Dermis blood vessel endothelial cell (primary cell): ENCODE data around the gene PLAC9. TPM values are rescaled to one million over a fixed set of nuclear protein-coding genes. Genes with fewer than 3 reads are reported as not detected.

Source experiments
- DNase-seq: peaks from one replicate; pipeline ENCODE4 v3.0.0; 2010
- total RNA-seq: library from RNA; depleted of rRNA; stranded (reverse); fragments of >200 nt; gene quantifications from 2 replicates; pipeline ENCODE4 v1.2.3, GENCODE V29; 2014

PLAC9 gene
- total RNA-seq, 1 donor from 2014 or later, result 0.68 TPM

DNA sequence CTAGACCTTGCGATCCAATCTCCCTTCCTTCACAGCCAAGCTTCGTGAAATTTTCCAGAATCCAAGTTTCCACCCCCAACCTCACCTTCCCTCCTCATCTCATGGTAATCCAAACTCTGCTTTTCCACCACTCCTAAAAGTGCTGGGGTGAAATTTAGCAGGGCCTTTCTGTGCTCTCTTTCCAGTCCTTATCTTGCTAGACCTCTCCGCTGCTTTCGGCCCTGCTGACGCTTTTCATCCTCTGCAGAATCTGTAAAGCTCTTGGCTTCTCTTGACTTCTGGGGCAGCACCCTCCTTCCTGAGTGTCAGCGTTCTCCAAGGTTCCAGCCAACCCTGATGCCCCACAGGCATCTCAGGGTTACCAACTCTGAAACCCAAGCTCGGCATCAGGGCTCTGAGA, 7.7 kb downstream of the PLAC9 start:
- no peak for DNase-seq

DNA sequence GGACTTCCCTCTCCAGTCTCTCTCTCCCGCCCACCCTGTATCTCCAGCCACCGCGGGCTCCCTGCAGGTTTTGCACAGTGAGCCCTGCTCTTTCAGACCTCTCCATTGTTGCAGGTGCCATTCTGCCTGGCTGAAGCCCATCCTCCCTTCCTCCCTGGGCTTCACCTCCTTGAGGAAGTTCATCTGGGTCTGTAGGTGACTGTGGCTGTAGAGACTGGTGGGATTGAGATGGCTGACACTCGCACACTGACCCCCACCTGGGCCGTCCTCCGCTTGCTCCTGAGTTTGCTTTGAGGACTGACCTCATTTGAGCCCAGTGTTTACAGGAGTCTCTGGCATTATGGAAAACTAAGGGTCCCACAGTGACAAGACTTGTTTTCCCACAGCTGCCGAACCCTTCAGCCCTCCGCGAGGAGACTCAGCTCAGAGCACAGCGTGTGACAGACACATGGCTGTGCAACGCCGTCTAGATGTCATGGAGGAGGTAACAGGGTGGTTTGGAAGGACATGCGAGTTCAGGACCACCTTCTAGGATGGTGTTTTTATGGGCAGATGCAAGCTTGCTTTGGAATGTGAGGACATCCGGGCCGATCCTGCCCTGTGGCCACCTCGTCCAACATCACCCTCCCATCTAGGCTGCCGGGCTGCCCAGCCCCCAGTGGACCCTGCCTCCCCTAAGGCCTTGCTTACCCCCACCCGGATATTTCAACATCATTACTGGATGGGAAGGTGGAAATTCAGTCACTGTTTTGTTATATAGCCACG, 9.3 kb downstream of the PLAC9 start:
- no peak for DNase-seq

DNA sequence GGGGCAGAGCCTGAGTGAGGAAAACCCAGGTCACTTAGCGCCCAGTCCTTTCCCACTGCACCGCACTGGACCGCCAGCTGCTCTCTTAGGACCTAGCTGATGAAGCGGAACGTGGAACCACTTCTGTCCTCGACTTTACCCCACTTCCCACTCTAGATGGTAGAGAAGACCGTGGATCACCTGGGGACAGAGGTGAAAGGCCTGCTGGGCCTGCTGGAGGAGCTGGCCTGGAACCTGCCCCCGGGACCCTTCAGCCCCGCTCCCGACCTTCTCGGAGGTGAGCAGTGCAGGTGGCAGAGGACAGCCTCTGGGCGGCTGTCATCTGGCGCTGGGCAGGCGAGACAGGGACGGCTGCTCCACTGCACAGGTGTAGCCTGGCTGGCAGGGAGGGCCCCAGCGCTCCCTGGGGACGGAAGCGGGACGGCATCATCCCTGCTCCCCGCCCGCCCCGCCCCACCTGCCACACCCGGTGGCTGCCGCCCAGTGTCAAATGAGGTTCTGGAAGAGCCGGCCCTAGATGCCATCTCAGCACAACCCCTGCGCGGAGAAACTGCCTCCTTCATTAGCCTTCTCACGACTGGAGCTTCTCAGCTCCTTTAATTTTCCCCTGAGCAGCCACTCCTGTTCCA, 11.7 kb downstream of the PLAC9 start:
- DNase-seq, result peak; percentile 25

DNA sequence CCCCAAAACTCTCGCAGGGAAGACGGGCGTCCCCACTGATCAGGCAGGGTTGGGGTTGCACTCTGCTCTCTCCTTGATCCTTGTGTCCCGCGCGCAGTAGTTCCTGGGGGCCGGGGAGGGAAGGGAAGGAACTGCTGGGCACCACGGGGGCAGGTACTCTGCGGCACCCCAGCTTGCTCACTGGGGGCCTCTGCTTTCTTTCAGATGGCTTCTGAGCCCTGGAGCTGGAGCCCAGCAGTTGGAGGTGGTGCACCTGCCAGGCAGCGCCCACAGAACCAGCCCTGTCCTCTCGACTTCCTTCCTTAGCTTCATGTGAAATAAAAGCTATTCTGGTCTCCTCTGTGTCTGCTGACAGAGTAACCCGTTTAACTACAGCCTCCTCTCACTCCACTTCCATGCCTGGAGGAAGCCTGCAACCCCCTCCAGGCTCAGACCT, 12.2 kb downstream of the PLAC9 start:
- DNase-seq, result peak; percentile 11

DNA sequence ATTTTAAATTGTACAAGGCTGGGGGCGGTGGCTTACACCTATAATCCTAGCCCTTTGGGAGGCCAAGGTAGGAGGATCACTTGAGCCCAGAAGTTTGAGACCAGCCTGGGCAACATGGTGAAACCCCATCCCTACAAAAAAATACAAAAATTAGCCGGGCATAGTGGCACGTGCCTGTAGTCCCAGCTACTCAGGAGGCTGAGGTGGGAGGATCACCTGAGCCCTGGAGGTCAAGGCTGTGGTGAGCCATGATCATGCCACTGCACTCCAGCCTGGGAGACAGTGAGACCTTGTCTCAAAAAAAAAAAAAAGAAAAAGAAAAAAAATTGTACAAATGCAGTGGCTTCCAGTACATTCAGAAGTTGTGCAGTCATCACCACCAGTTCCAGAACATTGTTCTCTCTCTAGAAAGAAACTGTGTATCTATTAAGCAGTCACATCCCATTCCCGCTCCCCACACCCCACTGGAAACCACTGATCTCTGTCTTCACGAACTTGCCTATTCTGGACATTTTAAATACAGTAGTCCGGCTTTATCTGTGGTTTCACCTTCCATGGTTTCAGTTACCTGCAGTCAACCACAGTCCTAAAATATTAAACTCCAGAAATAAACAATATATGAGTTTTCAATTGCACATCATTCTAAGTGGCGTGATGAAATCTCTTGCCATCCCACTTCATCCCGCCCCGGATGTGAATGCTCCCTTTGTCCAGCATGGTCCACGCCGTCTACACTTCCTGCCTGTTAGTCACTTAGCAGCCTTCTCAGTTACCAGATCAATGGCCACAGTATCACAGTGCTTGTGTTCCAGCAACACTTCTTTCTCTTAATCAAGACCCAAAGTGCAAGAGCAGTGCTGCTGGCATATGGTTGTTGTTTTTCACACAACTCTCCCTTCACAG, 13.1 kb downstream of the PLAC9 start:
- DNase-seq, result peak; percentile 61

DNA sequence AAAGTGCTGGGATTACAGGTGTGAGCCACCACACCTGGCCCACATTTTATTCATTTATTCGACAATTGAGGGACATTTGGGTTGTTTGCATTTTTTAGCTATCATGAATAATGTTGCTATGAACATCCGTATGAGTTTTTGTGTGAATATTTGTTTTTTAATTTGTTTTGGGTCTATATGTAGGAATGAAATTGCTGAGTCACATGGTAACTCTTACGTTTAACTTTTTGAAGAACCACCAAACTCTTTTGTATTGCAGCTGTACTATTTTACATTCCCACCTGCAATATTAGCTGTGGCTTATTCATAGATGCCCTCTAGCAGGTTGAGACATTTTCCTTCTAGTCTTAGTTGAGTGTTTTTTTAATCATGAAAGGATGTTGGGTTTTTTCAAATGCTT, 14.4 kb downstream of the PLAC9 start:
- DNase-seq, result no peak

DNA sequence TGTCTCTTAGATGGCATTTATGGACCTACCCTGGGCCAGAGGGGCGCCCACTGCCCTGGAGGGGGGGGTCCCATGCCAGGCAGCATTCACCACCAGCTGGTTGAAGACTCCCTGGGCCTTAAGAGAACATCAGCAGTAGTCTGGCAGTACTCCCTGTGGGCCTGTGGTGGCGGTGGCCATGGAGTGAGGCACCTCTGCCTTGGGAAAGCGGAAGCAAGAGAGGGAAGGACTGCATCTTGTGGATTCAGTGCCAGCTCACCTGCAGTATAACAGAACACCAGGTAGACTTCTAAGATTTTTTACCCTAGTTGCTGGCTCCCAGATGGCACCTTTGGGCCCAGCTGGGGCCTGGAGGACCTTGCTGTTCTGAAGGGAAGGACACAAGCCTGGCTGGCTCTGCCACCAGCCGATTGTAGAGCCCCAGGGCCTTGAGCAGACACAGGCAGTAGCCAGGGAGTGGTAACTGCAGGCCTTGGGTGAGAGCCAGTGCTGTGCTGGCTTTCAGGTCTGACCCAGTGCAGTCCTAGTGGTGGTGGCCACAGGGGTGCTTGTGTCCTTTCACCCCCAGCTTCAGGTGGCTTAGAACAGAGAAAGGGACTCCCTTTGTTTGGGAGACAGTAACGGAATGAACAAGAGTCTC, 15.8 kb downstream of the PLAC9 start:
- no peak for DNase-seq

DNA sequence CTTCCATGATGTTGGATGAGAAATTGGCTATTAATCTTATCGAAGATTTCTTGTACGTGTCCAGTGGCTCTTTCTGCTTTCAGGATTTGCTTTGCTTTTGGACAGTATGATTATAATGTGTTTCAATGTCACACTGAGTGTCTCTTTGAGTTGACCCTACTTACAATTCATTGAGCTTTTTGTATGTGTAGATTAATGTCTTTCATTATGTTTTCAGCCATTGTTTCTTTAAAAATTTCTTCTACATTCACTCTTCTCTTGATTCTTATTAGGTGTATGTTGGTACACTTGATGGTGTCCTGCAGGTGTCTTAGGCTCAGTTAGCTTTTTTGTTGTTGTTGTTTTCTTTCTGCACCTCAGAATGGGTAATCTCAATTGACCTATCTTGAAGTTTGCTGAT, 16.6 kb downstream of the PLAC9 start:
- DNase-seq, result no peak

DNA sequence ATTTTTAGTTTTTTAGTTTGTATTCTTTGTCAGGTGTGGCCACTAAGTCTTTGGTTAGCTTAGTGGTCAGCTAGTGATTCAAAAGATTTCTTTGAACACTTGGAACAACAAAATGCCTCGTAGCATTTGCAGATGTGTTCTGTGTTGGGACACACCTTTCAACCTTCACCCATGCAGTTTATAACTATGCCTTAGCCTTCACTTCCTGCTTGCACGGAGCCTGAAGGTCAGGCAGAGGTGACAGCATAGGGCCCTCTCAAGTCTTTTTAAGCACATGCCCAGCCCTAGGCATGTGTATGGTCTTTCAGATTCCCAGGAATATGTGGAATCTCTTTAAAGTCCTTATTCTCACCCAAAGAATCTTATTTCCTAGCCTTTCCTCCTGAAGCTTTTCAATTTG, 17.6 kb downstream of the PLAC9 start:
- DNase-seq, result no peak

DNA sequence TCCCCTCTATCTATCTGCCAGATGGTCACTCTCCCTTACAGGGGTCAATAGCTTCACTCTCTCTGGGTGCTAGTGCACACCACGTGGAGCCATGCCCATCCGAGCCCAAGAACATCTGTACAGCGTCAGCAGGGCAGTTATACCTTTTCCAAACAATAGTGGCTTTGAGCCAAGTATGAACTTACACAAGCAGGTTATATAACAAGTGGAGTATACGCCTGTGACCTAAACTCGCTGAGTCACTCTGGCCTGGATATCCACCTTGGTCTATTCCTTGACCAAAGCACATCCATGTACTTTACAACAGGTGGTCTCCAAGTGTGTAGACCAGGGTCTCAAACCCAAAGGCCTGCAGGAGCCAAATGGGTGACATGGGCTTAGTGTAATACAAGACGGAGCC, 20.3 kb downstream of the PLAC9 start:
- peak; percentile 13 for DNase-seq

DNA sequence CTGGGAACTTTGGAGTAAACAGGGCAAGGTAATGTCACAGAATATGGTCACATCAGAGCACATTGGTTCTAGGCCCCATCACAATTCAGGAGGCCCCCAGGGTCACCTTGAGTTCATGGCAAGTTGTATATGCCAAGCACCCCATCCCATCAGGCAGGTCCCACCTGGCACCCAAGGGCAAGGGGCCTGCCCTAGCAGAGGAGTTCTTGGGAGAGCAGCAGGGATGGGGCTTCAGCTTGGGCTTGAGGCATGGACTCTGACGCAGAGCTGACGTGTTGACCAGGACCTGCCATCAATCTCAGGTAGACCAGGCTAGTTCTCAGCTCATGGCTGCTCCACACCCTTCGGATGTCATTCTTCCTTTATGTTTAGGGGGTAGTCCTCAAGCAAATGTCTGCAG, 20.9 kb downstream of the PLAC9 start:
- DNase-seq, result no peak

DNA sequence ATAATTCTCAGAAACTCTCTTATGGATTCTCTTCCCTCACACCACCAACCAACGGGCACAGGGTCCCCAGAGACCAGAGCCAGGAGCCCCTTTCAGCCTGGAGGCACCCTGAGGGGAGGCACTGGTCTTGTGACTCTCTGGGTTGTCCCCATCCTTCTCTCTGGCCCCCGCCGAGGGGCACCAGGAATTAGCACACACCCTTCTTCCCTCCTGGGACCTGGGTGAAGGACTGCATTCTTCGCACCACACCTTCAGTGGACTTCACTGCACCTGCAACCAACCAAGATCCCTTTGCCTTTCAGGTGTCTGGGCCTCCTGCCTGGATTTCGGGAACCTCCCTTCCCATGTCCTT, 22.1 kb downstream of the PLAC9 start:
- no peak for DNase-seq

DNA sequence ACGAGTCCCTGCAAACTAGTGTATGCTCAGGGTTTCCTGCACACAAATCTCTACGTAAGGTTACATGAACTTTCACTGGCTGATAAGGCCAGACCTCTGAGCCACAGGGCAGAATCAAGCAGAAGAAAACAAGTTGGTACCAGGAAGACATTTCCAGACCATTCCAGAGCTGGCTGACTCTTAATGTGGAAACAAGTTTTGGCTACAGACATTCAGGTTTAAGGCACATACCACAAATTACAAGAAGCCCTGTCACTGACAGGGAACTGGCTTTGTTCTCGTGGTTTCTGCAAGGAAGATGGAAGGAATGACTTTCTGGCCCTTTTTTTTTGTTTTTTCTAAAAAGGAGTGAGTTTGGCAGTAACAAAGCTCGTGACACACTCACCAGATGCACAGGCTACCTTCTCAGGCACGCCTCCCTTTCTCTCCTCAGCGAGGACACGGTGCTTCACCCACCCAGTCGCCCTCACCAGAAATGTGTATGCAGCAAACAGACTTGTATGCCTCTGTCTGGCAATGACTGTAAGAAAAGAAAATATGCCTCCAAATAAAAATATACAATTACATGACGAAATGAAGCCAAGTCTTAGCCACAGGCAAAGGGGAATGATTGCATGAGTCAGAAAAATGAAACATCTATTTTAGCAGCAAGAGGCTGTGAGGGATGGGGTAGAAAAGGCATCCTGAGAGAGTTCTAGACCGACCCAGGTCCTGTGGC, 22.6 kb downstream of the PLAC9 start:
- DNase-seq, result no peak

DNA sequence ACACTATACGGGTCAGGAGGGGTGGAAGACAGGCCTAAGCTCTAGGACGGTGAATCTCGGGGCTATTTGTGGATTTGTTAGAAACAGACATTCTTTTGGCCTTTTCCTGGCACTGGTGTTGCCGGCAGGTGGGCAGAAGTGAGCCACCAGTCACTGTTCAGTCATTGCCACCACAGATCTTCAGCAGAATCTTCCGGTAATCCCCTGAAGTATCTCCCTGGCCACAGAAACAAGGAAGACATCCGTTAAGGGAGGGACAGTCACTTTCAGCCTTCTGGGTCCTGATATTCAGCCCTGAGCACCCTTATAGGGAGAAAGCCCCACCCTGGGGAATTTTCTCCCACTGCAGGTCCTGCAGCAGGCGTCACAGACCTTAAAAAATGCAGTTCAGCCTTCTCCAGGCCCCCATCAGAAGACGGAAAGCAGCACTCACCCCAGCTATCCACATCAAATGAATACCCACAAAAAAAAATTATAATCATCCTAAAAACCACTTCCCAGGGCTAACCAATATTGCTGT, 23.2 kb downstream of the PLAC9 start:
- no peak for DNase-seq

DNA sequence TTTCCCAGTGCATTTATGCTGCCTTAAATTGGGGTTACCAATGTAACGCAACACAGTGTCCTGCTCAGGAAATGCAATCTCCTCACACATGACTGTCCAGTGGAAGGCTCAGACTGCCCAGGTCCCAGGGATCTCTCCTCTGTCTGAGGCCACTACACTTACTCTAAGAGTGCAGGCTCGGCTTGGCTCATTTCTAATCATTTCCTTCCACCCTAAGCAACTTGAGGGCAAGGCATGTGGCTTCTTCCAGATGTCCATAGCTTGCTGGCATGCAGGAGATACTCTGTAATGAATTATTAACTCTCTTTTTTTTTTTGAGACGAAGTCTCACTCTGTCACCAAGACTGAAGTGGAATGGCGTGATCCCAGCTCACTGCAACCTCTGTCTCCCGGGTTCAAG, 23.7 kb downstream of the PLAC9 start:
- DNase-seq, result no peak

DNA sequence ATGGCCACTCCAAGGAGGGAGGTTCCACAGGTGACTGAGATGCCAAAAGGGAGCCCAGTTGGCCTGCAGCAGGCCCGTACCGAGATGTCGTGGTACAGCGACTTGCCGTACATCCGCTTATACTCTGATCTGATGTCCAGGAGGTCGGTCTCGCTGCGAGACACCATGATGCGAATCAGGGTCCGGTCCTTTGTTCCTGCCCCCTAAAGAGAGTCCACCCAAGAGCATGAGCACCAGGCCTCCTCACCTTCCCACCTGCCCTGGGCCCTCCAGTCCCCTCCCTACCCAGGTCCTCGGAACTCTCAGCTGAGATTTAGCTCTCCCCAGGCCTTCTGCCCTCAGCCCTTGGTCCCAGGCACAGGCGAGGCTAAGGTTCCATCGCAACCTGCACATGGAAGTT, 25.0 kb downstream of the PLAC9 start:
- DNase-seq, result no peak

DNA sequence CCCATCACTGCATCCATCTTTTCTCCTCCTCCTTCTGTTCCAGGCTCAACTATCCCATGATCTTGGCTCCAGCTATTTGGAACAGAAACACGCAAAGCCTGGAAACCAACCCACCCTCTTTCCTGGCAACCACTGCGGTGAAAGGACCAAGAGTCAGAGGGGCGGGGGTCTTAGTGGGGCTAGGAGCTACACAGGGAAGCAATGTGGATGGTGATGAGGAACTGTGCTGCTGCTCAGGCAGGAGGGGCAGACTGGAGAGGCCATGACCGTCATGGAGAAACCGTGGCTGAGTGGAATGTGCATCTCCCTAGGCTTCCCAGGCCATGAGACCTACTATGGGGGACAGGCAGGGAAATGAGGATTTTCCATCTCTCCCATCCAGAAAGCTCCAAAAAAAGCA, 25.6 kb downstream of the PLAC9 start:
- DNase-seq, result no peak

DNA sequence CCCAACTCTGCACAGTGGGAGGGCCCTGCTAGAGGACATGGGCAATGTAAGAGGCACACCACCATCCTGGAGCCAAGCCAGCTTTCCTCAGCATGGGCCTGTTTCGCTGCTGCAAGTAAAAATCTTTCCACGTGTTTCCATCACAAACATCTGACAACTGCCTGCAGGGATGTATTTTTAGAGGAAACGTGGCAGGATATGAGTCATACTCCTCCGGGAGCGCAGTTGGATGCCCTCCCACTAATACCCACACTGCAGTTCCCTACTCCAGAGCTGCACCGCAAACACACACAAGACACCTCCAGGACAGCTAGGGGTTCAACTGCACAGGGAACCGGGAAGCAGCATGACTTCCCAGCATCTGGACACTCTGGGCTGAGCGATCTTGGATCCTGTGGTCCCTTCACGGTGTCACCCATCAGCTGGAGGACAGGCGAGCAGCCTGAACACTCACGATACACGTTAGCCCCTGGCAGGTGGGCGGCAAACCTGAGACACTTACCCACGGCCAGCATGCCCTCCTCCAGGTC, 26.1 kb downstream of the PLAC9 start:
- peak; percentile 97 for DNase-seq

DNA sequence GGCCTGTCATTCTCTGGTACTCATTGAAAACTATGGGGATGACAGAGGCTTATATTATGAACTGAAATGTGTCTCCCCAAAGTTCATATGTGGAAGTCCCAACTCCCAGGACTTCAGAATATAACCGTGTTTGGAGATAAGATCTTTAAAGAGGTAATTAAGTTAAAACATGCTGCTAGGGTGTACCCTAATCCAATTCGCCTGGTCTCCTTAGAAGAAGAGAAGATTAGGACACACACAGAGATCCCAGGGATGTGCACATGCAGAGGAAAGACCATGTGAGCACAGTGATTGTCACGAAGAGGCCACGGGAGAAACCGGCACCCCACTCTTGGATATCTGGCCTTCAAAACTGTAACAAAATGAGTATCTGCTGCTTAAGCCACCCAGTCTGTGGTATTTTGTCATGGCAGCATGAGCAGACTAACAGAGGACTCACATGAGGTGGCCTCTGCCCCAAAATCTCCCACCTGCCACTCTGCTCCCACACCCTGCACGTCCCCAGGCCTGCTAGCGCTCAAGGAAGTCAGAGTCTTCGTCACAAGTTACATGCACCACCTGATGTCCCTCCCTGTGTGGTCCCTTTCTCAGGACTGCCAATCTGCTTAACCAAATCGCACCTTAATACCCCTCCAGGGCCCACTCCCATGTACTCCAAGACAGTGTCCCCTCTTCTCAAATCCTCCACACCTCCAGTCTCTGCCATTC, 26.8 kb downstream of the PLAC9 start:
- DNase-seq, result no peak

DNA sequence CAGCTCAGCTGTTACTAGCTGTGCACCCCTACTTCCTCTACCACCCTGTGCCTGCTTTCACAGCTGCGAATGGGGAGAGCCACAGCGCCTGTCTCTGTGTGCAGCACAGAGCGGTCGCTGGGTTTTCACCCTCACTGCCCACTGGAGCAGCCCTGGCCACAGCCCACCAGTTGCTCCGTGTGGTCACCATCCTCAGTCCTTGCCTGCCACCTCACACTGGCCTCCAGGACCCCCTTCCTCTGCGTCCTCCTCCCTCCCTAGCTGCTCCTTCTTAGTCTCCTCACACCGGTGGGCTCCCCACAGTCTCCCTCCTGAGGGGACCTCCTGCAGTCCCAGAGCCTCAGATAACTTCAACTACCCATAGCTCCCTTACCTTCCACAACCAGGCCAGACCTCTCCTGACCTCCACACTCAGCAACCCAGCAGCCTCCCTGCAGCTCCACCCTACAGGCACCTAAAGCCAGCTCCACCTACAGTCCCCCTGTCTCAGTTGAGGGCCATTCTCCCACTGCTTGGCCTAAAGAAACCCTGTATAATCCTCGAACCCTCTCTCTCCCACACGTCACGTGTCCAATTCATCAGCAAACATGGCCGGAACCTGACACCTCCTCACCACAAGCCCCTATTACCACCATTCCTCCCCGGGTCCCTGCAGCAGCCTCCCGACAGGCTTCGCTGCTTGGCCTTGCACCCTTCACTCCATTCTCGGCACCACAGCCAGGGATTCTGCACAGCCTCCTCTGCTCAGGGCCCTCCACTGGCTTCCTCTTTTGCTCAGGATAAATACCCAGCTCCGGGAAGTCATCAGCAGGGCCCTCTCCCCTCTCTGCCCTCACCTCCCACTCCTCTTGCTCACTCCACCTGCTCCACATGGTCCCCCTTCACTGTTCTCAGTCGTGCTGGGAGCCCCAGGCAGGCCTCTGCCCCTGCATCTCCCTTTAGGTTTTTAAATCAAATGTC, 28.1 kb downstream of the PLAC9 start:
- no peak for DNase-seq
